GM18526 (cell line): ENCODE results near the gene C6orf62.
A peak's percentile ranks its signal among the peaks of the same experiment; 100 is the strongest.

ENCODE experiments used
- POLR2A ChIP-seq: IDR thresholded peaks from 3 replicates; pipeline ENCODE4 v1.6.1; 2011; ENCODE audit not compliant: insufficient read length; ENCODE audit errors: extremely low read depth

Gene C6orf62

GRCh38 chr6:24673625-24674024 is 45.3 kb downstream of the C6orf62 start:
- TF ChIP-seq POLR2A: no peak

GRCh38 chr6:24672620-24673182 is 46.3 kb downstream of the C6orf62 start:
- TF ChIP-seq POLR2A: no peak

- no peak for TF ChIP-seq POLR2A
These were observed 50.0 kb downstream of the C6orf62 start for GRCh38 chr6:24668997-24669361.

GRCh38 chr6:24667378-24667803 is 51.6 kb downstream of the C6orf62 start:
- TF ChIP-seq POLR2A: no peak

GRCh38 chr6:24666641-24667377 is 52.1 kb downstream of the C6orf62 start, which contains the start of the genes ACOT13 and TDP2:
Gene ACOT13, plus strand, starts transcription at chr6:24667077. Its CDS starts 187 bp downstream, at chr6:24667264.
Gene TDP2, minus strand, starts transcription at chr6:24666899. Its CDS starts 37 bp downstream, at chr6:24666862.
- TF ChIP-seq POLR2A: peak; percentile 77

- TF ChIP-seq POLR2A: no peak
These were observed 52.8 kb downstream of the C6orf62 start for GRCh38 chr6:24666097-24666640.

- no peak for TF ChIP-seq POLR2A
These were observed 54.6 kb downstream of the C6orf62 start for GRCh38 chr6:24664046-24664987.

- no peak for TF ChIP-seq POLR2A
These were observed 55.8 kb downstream of the C6orf62 start for GRCh38 chr6:24663189-24663588.

- TF ChIP-seq POLR2A: no peak
These were observed 56.7 kb downstream of the C6orf62 start for GRCh38 chr6:24662236-24662635.

GRCh38 chr6:24660105-24660504 is 58.8 kb downstream of the C6orf62 start:
- no peak for TF ChIP-seq POLR2A

- TF ChIP-seq POLR2A: no peak
These were observed 59.4 kb downstream of the C6orf62 start for GRCh38 chr6:24659561-24659960.

- TF ChIP-seq POLR2A: no peak
These were observed 60.1 kb downstream of the C6orf62 start for GRCh38 chr6:24658573-24659560.

GRCh38 chr6:24655215-24655614 is 63.7 kb downstream of the C6orf62 start:
- no peak for TF ChIP-seq POLR2A
